Stimulated activated CD4-positive, alpha-beta T cell treated with anti-CD3 and anti-CD28 coated beads, Interleukin-4, amount 100 ng/mL, for 4 hours (primary cell): ENCODE results near the gene HIPK2.

Experiments
- DNase-seq, 2 experiments: peaks; one replicate each; pipeline ENCODE4 v3.0.0-alpha.2; 2020

The HIPK2 gene

GRCh38 chr7:139782932-139783331 lies 5.1 kb upstream of the HIPK2 start:
- no peak for DNase-seq

GRCh38 chr7:139777133-139777891 lies 486 bp downstream of the HIPK2 start:
- DNase-seq: peak; percentile 33 to 40

GRCh38 chr7:139776486-139777132 lies 1.2 kb downstream of the HIPK2 start:
- peak in 1 of 2 experiments; percentile 10 for DNase-seq

GRCh38 chr7:139775829-139776266 lies 1.9 kb downstream of the HIPK2 start:
- peak; percentile 24 to 51 for DNase-seq

- DNase-seq: no peak
Observed at GRCh38 chr7:139774376-139774775, 3.4 kb downstream of the HIPK2 start.

GRCh38 chr7:139773371-139773770 lies 4.4 kb downstream of the HIPK2 start:
- no peak for DNase-seq

- no peak for DNase-seq
Observed at GRCh38 chr7:139772873-139773272, 4.9 kb downstream of the HIPK2 start.

GRCh38 chr7:139772115-139772514 lies 5.7 kb downstream of the HIPK2 start:
- DNase-seq: no peak

- no peak for DNase-seq
Observed at GRCh38 chr7:139771001-139771956, 6.5 kb downstream of the HIPK2 start.

- DNase-seq: no peak
Observed at GRCh38 chr7:139769761-139770160, 8.0 kb downstream of the HIPK2 start.

- no peak for DNase-seq
Observed at GRCh38 chr7:139769066-139769465, 8.7 kb downstream of the HIPK2 start.

- DNase-seq: no peak
Observed at GRCh38 chr7:139768249-139768824, 9.5 kb downstream of the HIPK2 start.

GRCh38 chr7:139767561-139767982 lies 10.2 kb downstream of the HIPK2 start:
- DNase-seq: no peak

- DNase-seq: no peak
Observed at GRCh38 chr7:139765143-139765542, 12.7 kb downstream of the HIPK2 start.

GRCh38 chr7:139763330-139763729 lies 14.5 kb downstream of the HIPK2 start:
- DNase-seq: no peak

- DNase-seq: no peak
Observed at GRCh38 chr7:139762886-139763285, 14.9 kb downstream of the HIPK2 start.

- no peak for DNase-seq
Observed at GRCh38 chr7:139758388-139758787, 19.4 kb downstream of the HIPK2 start.

GRCh38 chr7:139757968-139758367 lies 19.8 kb downstream of the HIPK2 start:
- no peak for DNase-seq

GRCh38 chr7:139753693-139754111 lies 24.1 kb downstream of the HIPK2 start:
- DNase-seq: no peak

GRCh38 chr7:139753081-139753692 lies 24.6 kb downstream of the HIPK2 start:
- DNase-seq: no peak

- no peak for DNase-seq
Observed at GRCh38 chr7:139752604-139753003, 25.2 kb downstream of the HIPK2 start.

- no peak for DNase-seq
Observed at GRCh38 chr7:139752148-139752547, 25.6 kb downstream of the HIPK2 start.
